T-helper 9 cell (primary cell): ENCODE data around the gene SLC2A4RG.
"Not testable (repeated sequence)": the region's sequence is repeated elsewhere in the genome, so short reads cannot be mapped to it uniquely, and the experiment has no call there.

ENCODE experiments used
- DNase-seq: peaks from one replicate; pipeline ENCODE4 v3.0.0-alpha.2; 2020

SLC2A4RG gene

GRCh38 chr20:63714858-63715257 lies 24.7 kb upstream of the SLC2A4RG start:
- DNase-seq: no peak

GRCh38 chr20:63718996-63719395 lies 20.6 kb upstream of the SLC2A4RG start:
- DNase-seq: no peak

GRCh38 chr20:63722967-63723622 lies 16.5 kb upstream of the SLC2A4RG start:
- DNase-seq: not testable (repeated sequence)

GRCh38 chr20:63730189-63730733 lies 9.3 kb upstream of the SLC2A4RG start:
- DNase-seq: not testable (repeated sequence)

- DNase-seq: no peak
Measured at GRCh38 chr20:63731410-63731809, 8.2 kb upstream of the SLC2A4RG start.

GRCh38 chr20:63732118-63733095 lies 7.2 kb upstream of the SLC2A4RG start:
- DNase-seq: no peak

GRCh38 chr20:63733117-63733516 lies 6.5 kb upstream of the SLC2A4RG start:
- no peak for DNase-seq

- no peak for DNase-seq
Measured at GRCh38 chr20:63733579-63734081, 5.9 kb upstream of the SLC2A4RG start.

- DNase-seq: no peak
Measured at GRCh38 chr20:63734111-63734945, 5.2 kb upstream of the SLC2A4RG start.

GRCh38 chr20:63734946-63735858 lies 4.4 kb upstream of the SLC2A4RG start:
- no peak for DNase-seq

GRCh38 chr20:63735859-63736718 lies 3.5 kb upstream of the SLC2A4RG start, which contains the start of gene LIME1:
LIME1 (plus strand) TSS chr20:63736664; CDS start chr20:63737550, 886 bp downstream.
- peak; percentile 69 for DNase-seq

- peak; percentile 65 for DNase-seq
Measured at GRCh38 chr20:63736893-63737694, 2.5 kb upstream of the SLC2A4RG start.

- no peak for DNase-seq
Measured at GRCh38 chr20:63737695-63737944, 2.0 kb upstream of the SLC2A4RG start.

GRCh38 chr20:63737945-63738686 lies 1.5 kb upstream of the SLC2A4RG start:
- peak; percentile 49 for DNase-seq

GRCh38 chr20:63738687-63739129 lies 868 bp upstream of the SLC2A4RG start:
- DNase-seq: peak; percentile 34

- peak; percentile 52 for DNase-seq
Measured at GRCh38 chr20:63740070-63740626, 572 bp downstream of the SLC2A4RG start.

GRCh38 chr20:63740627-63741353 lies 1.2 kb downstream of the SLC2A4RG start:
- DNase-seq: no peak

GRCh38 chr20:63741354-63741675 lies 1.7 kb downstream of the SLC2A4RG start:
- no peak for DNase-seq
